WTC11 (cell line): ENCODE results near the gene GSTO2. TPM values are rescaled to one million over a fixed set of nuclear protein-coding genes. Genes with fewer than 3 reads are reported as not detected.

ENCODE experiments used
- ATAC-seq: fragments of 200-7000 bp; cut with Tn5 transposase; 2 replicates; pipeline ENCODE4 v1.10.0; 2021; ENCODE audit warnings: mild to moderate bottlenecking, moderate library complexity
- CTCF ChIA-PET: fragments of 300-600 bp; sonication (Branson Sonifier 250); formaldehyde crosslinking; loops from one replicate; lab custom pipeline; 2021; ENCODE audit warnings: antibody characterized with exemption; lab: Charles Lee
- POLR2A ChIA-PET: fragments of 350-600 bp; sonication (Branson Sonifier 250); formaldehyde crosslinking; loops from one replicate; lab custom pipeline; 2021; ENCODE audit warnings: antibody characterized with exemption; lab: Charles Lee
- DNase-seq: peaks from one replicate; pipeline ENCODE4 v3.0.0; 2021; ENCODE audit warnings: low spot score
- H3K27ac Mint-ChIP-seq: 2 replicates; pipeline ENCODE4 v1.8.0; 2021; ENCODE audit warnings: mixed read lengths
- H3K27me3 Mint-ChIP-seq: 2 replicates; pipeline ENCODE4 v1.8.0; 2021; ENCODE audit warnings: low read depth, mild to moderate bottlenecking, moderate library complexity, mixed read lengths
- H3K36me3 Mint-ChIP-seq: 2 replicates; pipeline ENCODE4 v1.8.0; 2021; ENCODE audit warnings: mixed read lengths
- H3K4me1 Mint-ChIP-seq: 2 replicates; pipeline ENCODE4 v1.8.0; 2022; ENCODE audit warnings: mixed read lengths
- H3K4me3 Mint-ChIP-seq: 2 replicates; pipeline ENCODE4 v1.8.0; 2021; ENCODE audit warnings: mild to moderate bottlenecking, moderate library complexity, mixed read lengths
- H3K9me3 Mint-ChIP-seq: 2 replicates; pipeline ENCODE4 v1.8.0; 2021; ENCODE audit warnings: mixed read lengths
- CBFB ChIP-seq: sonication (generic); formaldehyde crosslinking; IDR thresholded peaks from 2 replicates; pipeline ENCODE4 v1.8.1; 2022; ENCODE audit warnings: mild to moderate bottlenecking, low read depth, missing genetic modification reagents
- CREB1 ChIP-seq: sonication (generic); formaldehyde crosslinking; IDR thresholded peaks from 2 replicates; pipeline ENCODE4 v1.8.0; 2023; ENCODE audit warnings: mild to moderate bottlenecking, missing genetic modification reagents
- ETV6 ChIP-seq: sonication (generic); formaldehyde crosslinking; IDR thresholded peaks from 2 replicates; pipeline ENCODE4 v1.8.1; 2022; ENCODE audit warnings: mild to moderate bottlenecking, missing genetic modification reagents
- GRHL2 ChIP-seq: fragments of 250-450 bp; sonication (Bioruptor Pico); IDR thresholded peaks from 2 replicates; pipeline ENCODE4 v1.8.0; 2022; ENCODE audit warnings: mild to moderate bottlenecking, moderate library complexity; ENCODE audit not compliant: insufficient replicate concordance, severe bottlenecking
- MXD4 ChIP-seq: fragments of 250-450 bp; sonication (Bioruptor Pico); IDR thresholded peaks from 2 replicates; pipeline ENCODE4 v1.8.0; 2021; ENCODE audit warnings: mild to moderate bottlenecking, moderate library complexity, borderline replicate concordance
- MYBL2 ChIP-seq: sonication (generic); formaldehyde crosslinking; IDR thresholded peaks from 2 replicates; pipeline ENCODE4 v1.8.1; 2023; ENCODE audit warnings: mild to moderate bottlenecking, moderate library complexity, missing genetic modification reagents
- NFE2L1 ChIP-seq: sonication (generic); formaldehyde crosslinking; IDR thresholded peaks from 2 replicates; pipeline ENCODE4 v1.8.1; 2023; ENCODE audit warnings: missing genetic modification reagents
- NFYB ChIP-seq: sonication (generic); formaldehyde crosslinking; conservative IDR thresholded peaks from 2 replicates; pipeline ENCODE4 v1.8.0; 2022; ENCODE audit warnings: low read depth, missing genetic modification reagents
- PRRX2 ChIP-seq: fragments of 250-450 bp; sonication (Bioruptor Pico); IDR thresholded peaks from 2 replicates; pipeline ENCODE4 v1.8.0; 2021; ENCODE audit warnings: mild to moderate bottlenecking
- SMAD3 ChIP-seq: sonication (generic); formaldehyde crosslinking; IDR thresholded peaks from 2 replicates; pipeline ENCODE4 v1.8.0; 2022; ENCODE audit warnings: missing genetic modification reagents, mild to moderate bottlenecking, borderline replicate concordance
- TEAD1 ChIP-seq: sonication (generic); formaldehyde crosslinking; IDR thresholded peaks from 2 replicates; pipeline ENCODE4 v1.8.0; 2022; ENCODE audit warnings: mild to moderate bottlenecking, missing genetic modification reagents
- TEAD4 ChIP-seq: sonication (generic); formaldehyde crosslinking; IDR thresholded peaks from 2 replicates; pipeline ENCODE4 v1.8.0; 2022; ENCODE audit warnings: mild to moderate bottlenecking, missing genetic modification reagents
- TP53 ChIP-seq: sonication (generic); formaldehyde crosslinking; IDR thresholded peaks from 2 replicates; pipeline ENCODE4 v1.8.1; 2023; ENCODE audit warnings: mild to moderate bottlenecking, missing genetic modification reagents
- ZNF121 ChIP-seq: sonication (generic); formaldehyde crosslinking; IDR thresholded peaks from 2 replicates; pipeline ENCODE4 v1.8.0; 2023; ENCODE audit warnings: missing genetic modification reagents
- ZNF138 ChIP-seq: sonication (generic); formaldehyde crosslinking; conservative IDR thresholded peaks from 2 replicates; pipeline ENCODE4 v1.8.1; 2022; ENCODE audit warnings: mild to moderate bottlenecking, moderate library complexity, missing genetic modification reagents
- ZNF232 ChIP-seq: sonication (generic); formaldehyde crosslinking; IDR thresholded peaks from 2 replicates; pipeline ENCODE4 v1.8.0; 2022; ENCODE audit warnings: mild to moderate bottlenecking, missing genetic modification reagents
- total RNA-seq: library from RNA; stranded (reverse); gene quantifications from 3 replicates; pipeline ENCODE4 v1.2.3, GENCODE V29; 2021
- TF ChIP-seq, protein P1 (sequence below): sonication (generic); formaldehyde crosslinking; IDR thresholded peaks from 2 replicates; pipeline ENCODE4 v1.8.1; 2022; ENCODE audit warnings: mild to moderate bottlenecking, moderate library complexity, missing genetic modification reagents
- TF ChIP-seq, protein P2 (sequence below): fragments of 250-450 bp; sonication (Bioruptor Pico); IDR thresholded peaks from 2 replicates; pipeline ENCODE4 v1.9.0; 2021; ENCODE audit warnings: moderate library complexity, mild to moderate bottlenecking, inconsistent platforms, borderline replicate concordance
- TF ChIP-seq, protein P3 (sequence below): fragments of 250-450 bp; sonication (Bioruptor Pico); IDR thresholded peaks from 2 replicates; pipeline ENCODE4 v1.8.0; 2021; ENCODE audit warnings: mild to moderate bottlenecking
- TF ChIP-seq, protein P4 (sequence below): sonication (generic); formaldehyde crosslinking; IDR thresholded peaks from 2 replicates; pipeline ENCODE4 v1.8.1; 2023; ENCODE audit warnings: mild to moderate bottlenecking, missing genetic modification reagents, moderate library complexity
- TF ChIP-seq, protein P5 (sequence below): sonication (generic); formaldehyde crosslinking; IDR thresholded peaks from 2 replicates; pipeline ENCODE4 v1.8.0; 2022; ENCODE audit warnings: missing genetic modification reagents
- TF ChIP-seq, protein P6 (sequence below): fragments of 250-450 bp; sonication (Bioruptor Pico); IDR thresholded peaks from 2 replicates; pipeline ENCODE4 v2.1.2; 2022; ENCODE audit warnings: mild to moderate bottlenecking, moderate library complexity

The GSTO2 gene
- total RNA-seq, 1 experiment from 2014 or later, result 10.7 TPM

DNA sequence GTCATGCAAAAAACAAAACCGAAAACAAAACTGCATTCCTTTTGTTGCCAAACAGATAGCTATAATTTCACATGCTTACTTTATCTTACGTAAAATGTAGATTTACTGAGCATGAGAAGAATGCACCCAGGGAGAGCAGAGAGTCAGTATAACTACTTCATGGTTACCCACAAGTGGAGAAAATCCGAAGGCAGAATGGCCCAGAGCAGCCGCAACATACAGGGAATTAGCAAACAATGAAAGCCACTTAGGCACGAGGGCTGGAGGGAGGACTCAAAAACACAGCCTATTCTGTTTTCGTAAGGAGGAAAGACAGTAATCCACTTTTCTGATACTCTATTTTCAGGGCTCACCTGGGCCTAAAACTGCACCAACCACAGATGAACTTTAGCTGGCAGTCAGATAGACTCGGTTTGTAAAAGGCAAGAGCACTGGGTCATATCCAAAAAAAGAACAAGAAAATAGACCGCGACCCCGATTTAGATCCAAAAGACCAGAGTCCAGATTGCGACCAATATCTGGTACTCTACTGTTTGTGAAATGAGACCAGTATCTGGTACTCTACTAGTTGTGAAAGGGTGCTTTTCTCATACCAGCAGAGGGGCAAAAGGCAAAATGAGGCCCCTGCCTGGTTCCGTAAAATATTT is 68.0 kb downstream of the GSTO2 start (continued):
- TF ChIP-seq, protein P1, sequence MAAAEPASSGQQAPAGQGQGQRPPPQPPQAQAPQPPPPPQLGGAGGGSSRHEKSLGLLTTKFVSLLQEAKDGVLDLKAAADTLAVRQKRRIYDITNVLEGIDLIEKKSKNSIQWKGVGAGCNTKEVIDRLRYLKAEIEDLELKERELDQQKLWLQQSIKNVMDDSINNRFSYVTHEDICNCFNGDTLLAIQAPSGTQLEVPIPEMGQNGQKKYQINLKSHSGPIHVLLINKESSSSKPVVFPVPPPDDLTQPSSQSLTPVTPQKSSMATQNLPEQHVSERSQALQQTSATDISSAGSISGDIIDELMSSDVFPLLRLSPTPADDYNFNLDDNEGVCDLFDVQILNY (CRISPR knock-in tag), result no peak
- no peak for TF ChIP-seq MYBL2 (CRISPR knock-in tag)
- TF ChIP-seq, protein P2, sequence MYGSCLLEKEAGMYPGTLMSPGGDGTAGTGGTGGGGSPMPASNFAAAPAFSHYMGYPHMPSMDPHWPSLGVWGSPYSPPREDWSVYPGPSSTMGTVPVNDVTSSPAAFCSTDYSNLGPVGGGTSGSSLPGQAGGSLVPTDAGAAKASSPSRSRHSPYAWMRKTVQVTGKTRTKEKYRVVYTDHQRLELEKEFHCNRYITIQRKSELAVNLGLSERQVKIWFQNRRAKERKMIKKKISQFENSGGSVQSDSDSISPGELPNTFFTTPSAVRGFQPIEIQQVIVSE (CRISPR knock-in tag), result no peak
- TF ChIP-seq NFE2L1 (CRISPR knock-in tag), result no peak
- no peak for TF ChIP-seq ZNF232 (CRISPR knock-in tag)
- TF ChIP-seq PRRX2 (CRISPR knock-in tag), result no peak
- no peak for TF ChIP-seq NFYB

DNA sequence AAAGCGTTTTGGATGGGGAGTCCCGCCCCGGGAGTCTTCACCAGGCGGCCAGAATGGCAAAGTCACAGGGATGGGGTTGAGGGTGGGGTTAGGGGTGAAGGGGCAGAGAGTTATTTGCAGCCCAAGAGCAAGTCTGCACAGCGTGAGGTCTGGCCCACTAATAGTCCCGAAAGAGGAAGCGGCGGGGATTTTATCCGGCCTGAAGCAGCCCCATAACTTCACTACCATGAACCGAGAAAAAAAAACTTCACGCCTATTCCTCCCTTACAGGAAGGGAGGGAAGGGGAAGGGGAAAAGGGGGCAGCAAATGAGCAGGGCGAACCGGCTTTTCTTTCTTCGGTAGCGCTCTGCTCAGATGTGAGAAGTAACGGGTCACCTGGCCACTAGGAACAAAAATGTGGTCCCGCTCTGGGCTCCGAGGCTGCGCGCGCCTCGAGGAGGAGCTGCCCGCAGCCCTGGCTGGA is 68.6 kb downstream of the GSTO2 start:
- no peak overlapping the region for H3K27ac Mint-ChIP-seq

DNA sequence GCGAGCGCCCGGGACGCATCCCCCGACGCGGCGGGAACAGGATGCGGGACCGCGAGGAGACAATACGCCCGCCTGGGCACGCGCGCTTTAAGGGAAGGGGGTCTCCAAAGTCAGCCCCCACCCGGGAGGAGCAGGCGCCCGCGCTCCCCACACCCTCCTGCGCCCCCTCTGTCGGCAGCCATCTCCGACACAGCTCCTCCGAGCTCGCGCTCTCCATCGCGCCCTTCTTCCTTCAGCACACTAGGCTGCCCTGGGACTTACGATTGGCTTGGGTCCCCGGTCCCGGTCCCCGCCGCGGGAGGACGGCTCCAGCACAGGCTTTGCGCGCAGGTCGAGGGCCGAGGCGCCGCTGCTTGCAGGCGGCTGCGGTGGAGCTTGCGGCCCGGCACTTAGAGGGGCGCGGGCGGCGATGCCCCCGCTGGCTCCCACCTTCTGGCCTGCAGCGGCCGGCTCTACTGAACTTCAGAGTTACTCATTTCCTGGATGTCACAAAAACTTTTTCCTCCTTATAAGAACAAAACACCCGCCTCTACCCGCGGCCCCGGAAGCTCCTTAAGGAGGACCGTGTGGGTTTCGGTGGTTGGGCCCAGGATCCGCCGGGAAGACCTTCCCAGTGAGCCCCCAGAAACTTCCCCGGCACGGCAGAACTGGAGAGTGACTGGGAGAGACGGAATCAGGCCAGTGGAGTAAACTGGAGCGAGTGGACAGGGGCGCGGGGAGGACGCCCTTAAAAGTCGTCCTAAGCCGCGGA is 69.2 kb downstream of the GSTO2 start, which contains the start of gene ITPRIP:
TSS of gene ITPRIP (minus strand) at position 481 of the 751 bp plus-strand sequence. CDS start 22,414 bp downstream, outside the sequence.
- CTCF ChIA-PET, result interaction anchor here (0.5 to 2.8 kb wide), 18 partner anchors 8 to 420 kb away, joined by 3 to 27 read pairs (median 5); partner anchors contain the start of genes CFAP58 and STN1
- H3K4me3 Mint-ChIP-seq, result peak within 1 kb of the TSS; percentile 93
- no peaks in the 10 kb centered on the region for H3K36me3 Mint-ChIP-seq
- H3K9me3 Mint-ChIP-seq, result no peaks in the 10 kb centered on the region
- no peaks in the 10 kb centered on the region for H3K27me3 Mint-ChIP-seq
- H3K4me1 Mint-ChIP-seq, result peaks cover 60% of the 10 kb centered on the region
- ATAC-seq, result peak; percentile 63
- POLR2A ChIA-PET, result interaction anchor here (0.7 to 2.1 kb wide), 8 partner anchors 10 to 216 kb away, joined by 3 to 14 read pairs (median 3); partner anchors contain the start of genes CFAP58, GSTO1 and SFR1
- H3K27ac Mint-ChIP-seq, result peak within 1 kb of the TSS; percentile 99
- DNase-seq, result peak; percentile 68
- TF ChIP-seq, protein P3, sequence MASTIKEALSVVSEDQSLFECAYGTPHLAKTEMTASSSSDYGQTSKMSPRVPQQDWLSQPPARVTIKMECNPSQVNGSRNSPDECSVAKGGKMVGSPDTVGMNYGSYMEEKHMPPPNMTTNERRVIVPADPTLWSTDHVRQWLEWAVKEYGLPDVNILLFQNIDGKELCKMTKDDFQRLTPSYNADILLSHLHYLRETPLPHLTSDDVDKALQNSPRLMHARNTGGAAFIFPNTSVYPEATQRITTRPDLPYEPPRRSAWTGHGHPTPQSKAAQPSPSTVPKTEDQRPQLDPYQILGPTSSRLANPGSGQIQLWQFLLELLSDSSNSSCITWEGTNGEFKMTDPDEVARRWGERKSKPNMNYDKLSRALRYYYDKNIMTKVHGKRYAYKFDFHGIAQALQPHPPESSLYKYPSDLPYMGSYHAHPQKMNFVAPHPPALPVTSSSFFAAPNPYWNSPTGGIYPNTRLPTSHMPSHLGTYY, result no peak
- TF ChIP-seq ETV6 (peak; percentile 99), ZNF232 (CRISPR knock-in tag) (peak; percentile 56; the same call in 1 of the 2 replicates), TP53 (CRISPR knock-in tag) (peak; percentile 49; the same call in 1 of the 2 replicates), SMAD3 (0 out of 2 replicates have a peak, but pooled peaks have one; percentile 23), TEAD4 (CRISPR knock-in tag) (no peak), PRRX2 (CRISPR knock-in tag) (no peak), GRHL2 (CRISPR knock-in tag) (no peak), CBFB (CRISPR knock-in tag) (peak; percentile 43; the same call in 1 of the 2 replicates)
- TF ChIP-seq, protein P4, sequence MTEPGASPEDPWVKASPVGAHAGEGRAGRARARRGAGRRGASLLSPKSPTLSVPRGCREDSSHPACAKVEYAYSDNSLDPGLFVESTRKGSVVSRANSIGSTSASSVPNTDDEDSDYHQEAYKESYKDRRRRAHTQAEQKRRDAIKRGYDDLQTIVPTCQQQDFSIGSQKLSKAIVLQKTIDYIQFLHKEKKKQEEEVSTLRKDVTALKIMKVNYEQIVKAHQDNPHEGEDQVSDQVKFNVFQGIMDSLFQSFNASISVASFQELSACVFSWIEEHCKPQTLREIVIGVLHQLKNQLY, result no peak

More for the DNA sequence above, 68.6 kb downstream of the GSTO2 start:
- peak overlapping the region; percentile 93 for H3K4me3 Mint-ChIP-seq
- ChIA-PET CTCF (interaction anchor here (0.5 to 2.8 kb wide), 17 partner anchors 8 to 420 kb away, joined by 3 to 27 read pairs (median 5); partner anchors contain the start of genes CFAP58 and STN1), POLR2A (interaction anchor here (0.7 to 2.1 kb wide), 7 partner anchors 9 to 216 kb away, joined by 3 to 14 read pairs (median 3); partner anchors contain the start of genes CFAP58, GSTO1 and SFR1)
- peaks cover 61% of the 10 kb centered on the region for H3K4me1 Mint-ChIP-seq
- H3K9me3 Mint-ChIP-seq, result no peaks in the 10 kb centered on the region
- H3K27me3 Mint-ChIP-seq, result no peaks in the 10 kb centered on the region
- no peaks in the 10 kb centered on the region for H3K36me3 Mint-ChIP-seq
- ATAC-seq (peak; percentile 53), DNase-seq (no peak)
- no peak for TF ChIP-seq MXD4 (CRISPR knock-in tag)
- TF ChIP-seq TEAD1, result no peak
- TF ChIP-seq, protein P5, sequence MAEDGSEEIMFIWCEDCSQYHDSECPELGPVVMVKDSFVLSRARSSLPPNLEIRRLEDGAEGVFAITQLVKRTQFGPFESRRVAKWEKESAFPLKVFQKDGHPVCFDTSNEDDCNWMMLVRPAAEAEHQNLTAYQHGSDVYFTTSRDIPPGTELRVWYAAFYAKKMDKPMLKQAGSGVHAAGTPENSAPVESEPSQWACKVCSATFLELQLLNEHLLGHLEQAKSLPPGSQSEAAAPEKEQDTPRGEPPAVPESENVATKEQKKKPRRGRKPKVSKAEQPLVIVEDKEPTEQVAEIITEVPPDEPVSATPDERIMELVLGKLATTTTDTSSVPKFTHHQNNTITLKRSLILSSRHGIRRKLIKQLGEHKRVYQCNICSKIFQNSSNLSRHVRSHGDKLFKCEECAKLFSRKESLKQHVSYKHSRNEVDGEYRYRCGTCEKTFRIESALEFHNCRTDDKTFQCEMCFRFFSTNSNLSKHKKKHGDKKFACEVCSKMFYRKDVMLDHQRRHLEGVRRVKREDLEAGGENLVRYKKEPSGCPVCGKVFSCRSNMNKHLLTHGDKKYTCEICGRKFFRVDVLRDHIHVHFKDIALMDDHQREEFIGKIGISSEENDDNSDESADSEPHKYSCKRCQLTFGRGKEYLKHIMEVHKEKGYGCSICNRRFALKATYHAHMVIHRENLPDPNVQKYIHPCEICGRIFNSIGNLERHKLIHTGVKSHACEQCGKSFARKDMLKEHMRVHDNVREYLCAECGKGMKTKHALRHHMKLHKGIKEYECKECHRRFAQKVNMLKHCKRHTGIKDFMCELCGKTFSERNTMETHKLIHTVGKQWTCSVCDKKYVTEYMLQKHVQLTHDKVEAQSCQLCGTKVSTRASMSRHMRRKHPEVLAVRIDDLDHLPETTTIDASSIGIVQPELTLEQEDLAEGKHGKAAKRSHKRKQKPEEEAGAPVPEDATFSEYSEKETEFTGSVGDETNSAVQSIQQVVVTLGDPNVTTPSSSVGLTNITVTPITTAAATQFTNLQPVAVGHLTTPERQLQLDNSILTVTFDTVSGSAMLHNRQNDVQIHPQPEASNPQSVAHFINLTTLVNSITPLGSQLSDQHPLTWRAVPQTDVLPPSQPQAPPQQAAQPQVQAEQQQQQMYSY (CRISPR knock-in tag), result no peak
- no peak for TF ChIP-seq CREB1 (CRISPR knock-in tag)
- TF ChIP-seq MYBL2 (CRISPR knock-in tag), result 0 out of 2 replicates have a peak, but pooled peaks have one; percentile 8
- TF ChIP-seq, protein P6, sequence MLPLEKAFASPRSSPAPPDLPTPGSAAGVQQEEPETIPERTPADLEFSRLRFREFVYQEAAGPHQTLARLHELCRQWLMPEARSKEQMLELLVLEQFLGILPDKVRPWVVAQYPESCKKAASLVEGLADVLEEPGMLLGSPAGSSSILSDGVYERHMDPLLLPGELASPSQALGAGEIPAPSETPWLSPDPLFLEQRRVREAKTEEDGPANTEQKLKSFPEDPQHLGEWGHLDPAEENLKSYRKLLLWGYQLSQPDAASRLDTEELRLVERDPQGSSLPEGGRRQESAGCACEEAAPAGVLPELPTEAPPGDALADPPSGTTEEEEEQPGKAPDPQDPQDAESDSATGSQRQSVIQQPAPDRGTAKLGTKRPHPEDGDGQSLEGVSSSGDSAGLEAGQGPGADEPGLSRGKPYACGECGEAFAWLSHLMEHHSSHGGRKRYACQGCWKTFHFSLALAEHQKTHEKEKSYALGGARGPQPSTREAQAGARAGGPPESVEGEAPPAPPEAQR, result no peak
- TF ChIP-seq ZNF121 (CRISPR knock-in tag), result peak; percentile 9; the same call in 1 of the 2 replicates
- TF ChIP-seq ZNF138 (CRISPR knock-in tag), result no peak
